D341Med (cell line): ENCODE data around the gene DOCK9.
"Not testable (repeated sequence)": the region's sequence is repeated elsewhere in the genome, so short reads cannot be mapped to it uniquely, and the experiment has no call there.

Experiments
- DNase-seq: peaks from one replicate; pipeline ENCODE4 v3.0.0; 2012; ENCODE audit warnings: low spot score

DOCK9 gene

GRCh38 chr13:98916403-98916802 is 61.5 kb downstream of the DOCK9 start:
- no peak for DNase-seq

GRCh38 chr13:98915981-98916380 is 61.9 kb downstream of the DOCK9 start:
- no peak for DNase-seq

GRCh38 chr13:98915563-98915962 is 62.3 kb downstream of the DOCK9 start:
- DNase-seq, result no peak

GRCh38 chr13:98913741-98914140 is 64.1 kb downstream of the DOCK9 start:
- DNase-seq, result no peak

GRCh38 chr13:98912846-98913245 is 65.0 kb downstream of the DOCK9 start:
- no peak for DNase-seq

GRCh38 chr13:98910501-98910951 is 67.3 kb downstream of the DOCK9 start:
- no peak for DNase-seq

- DNase-seq, result no peak
Observed at GRCh38 chr13:98909016-98909415, 68.8 kb downstream of the DOCK9 start.

- no peak for DNase-seq
Observed at GRCh38 chr13:98906746-98907502, 70.9 kb downstream of the DOCK9 start.

GRCh38 chr13:98905199-98905598 is 72.7 kb downstream of the DOCK9 start:
- DNase-seq, result no peak

- no peak for DNase-seq
Observed at GRCh38 chr13:98900442-98900841, 77.4 kb downstream of the DOCK9 start.

- no peak for DNase-seq
Observed at GRCh38 chr13:98897706-98898105, 80.2 kb downstream of the DOCK9 start.

GRCh38 chr13:98896868-98897144 is 81.1 kb downstream of the DOCK9 start:
- DNase-seq, result no peak

GRCh38 chr13:98896083-98896867 is 81.6 kb downstream of the DOCK9 start:
- no peak for DNase-seq

- DNase-seq, result not testable (repeated sequence)
Observed at GRCh38 chr13:98894814-98895213, 83.0 kb downstream of the DOCK9 start.

GRCh38 chr13:98893371-98893770 is 84.5 kb downstream of the DOCK9 start:
- DNase-seq, result no peak

- no peak for DNase-seq
Observed at GRCh38 chr13:98892821-98893220, 85.0 kb downstream of the DOCK9 start.

GRCh38 chr13:98892077-98892476 is 85.8 kb downstream of the DOCK9 start:
- no peak for DNase-seq

- no peak for DNase-seq
Observed at GRCh38 chr13:98890925-98891324, 86.9 kb downstream of the DOCK9 start.

- no peak for DNase-seq
Observed at GRCh38 chr13:98890186-98890585, 87.7 kb downstream of the DOCK9 start.

GRCh38 chr13:98889419-98890085 is 88.3 kb downstream of the DOCK9 start:
- no peak for DNase-seq

GRCh38 chr13:98888890-98889279 is 89.0 kb downstream of the DOCK9 start:
- DNase-seq, result no peak

GRCh38 chr13:98888222-98888889 is 89.5 kb downstream of the DOCK9 start:
- DNase-seq, result no peak
